Measurements from ENCODE around the gene RASSF3.

GRCh38 chr12:64736771-64737170 is 126.5 kb downstream of the RASSF3 start:
- TF ChIP-seq EZH2phosphoT487 (IDR thresholded peaks at IDR 0.05; ENCODE audit: unreplicated experiment) (no peak), CTCF (conservative IDR thresholded peaks at IDR 0.05; ENCODE audit: low read depth in 2 of 2) (no peak), POLR2AphosphoS5 (IDR thresholded peaks at IDR 0.05; ENCODE audit: low read depth) (no peak), ZNF331 (CRISPR knock-in tag; IDR thresholded peaks at IDR 0.05; ENCODE audit: low read depth) (no peak), EZH2 (IDR thresholded peaks at IDR 0.05; ENCODE audit: low read depth, unreplicated experiment) (no peak), REST (IDR thresholded peaks at IDR 0.05; ENCODE audit: unreplicated experiment) (no peak), CREB1 (CRISPR knock-in tag; IDR thresholded peaks at IDR 0.05; ENCODE audit: low read depth) (no peak), NANOG (IDR thresholded peaks at IDR 0.05; ENCODE audit: borderline replicate concordance) (no peak), JUNB (IDR thresholded peaks at IDR 0.05; ENCODE audit: unreplicated experiment) (no peak), ZNF114 (CRISPR knock-in tag; IDR thresholded peaks at IDR 0.05) (no peak), ETS1 (IDR thresholded peaks at IDR 0.05) (no peak), STAT1 (IDR thresholded peaks at IDR 0.05; ENCODE audit: unreplicated experiment) (no peak), ZNF462 (CRISPR knock-in tag; IDR thresholded peaks at IDR 0.05) (no peak)
